ENCODE data around the gene FRY. TPM values are rescaled to one million over a fixed set of nuclear protein-coding genes. Genes with fewer than 3 reads are reported as not detected.

FRY gene
- total RNA-seq, 1 experiment from 2014 or later: 11.7 TPM

- DNase-seq (ENCODE audit: extremely low read depth, low read depth): no peak
These were observed 217.2 kb downstream of the FRY start for GRCh38 chr13:32248801-32249200.

- no peak for DNase-seq (ENCODE audit: extremely low read depth, low read depth)
These were observed 221.4 kb downstream of the FRY start for GRCh38 chr13:32252812-32253438.

- no peak for DNase-seq (ENCODE audit: extremely low read depth, low read depth)
These were observed 222.4 kb downstream of the FRY start for GRCh38 chr13:32253911-32254399.

GRCh38 chr13:32254416-32254815 is 222.8 kb downstream of the FRY start:
- no peak for DNase-seq (ENCODE audit: extremely low read depth, low read depth)

GRCh38 chr13:32254916-32255723 is 223.5 kb downstream of the FRY start:
- DNase-seq (ENCODE audit: extremely low read depth, low read depth): no peak

- peak; percentile 8 for DNase-seq (ENCODE audit: extremely low read depth, low read depth)
These were observed 224.1 kb downstream of the FRY start for GRCh38 chr13:32255724-32256109.

- DNase-seq (ENCODE audit: extremely low read depth, low read depth): no peak
These were observed 224.7 kb downstream of the FRY start for GRCh38 chr13:32256243-32256642.

- no peak for DNase-seq (ENCODE audit: extremely low read depth, low read depth)
These were observed 226.1 kb downstream of the FRY start for GRCh38 chr13:32257649-32258048.

GRCh38 chr13:32259116-32259515 is 227.5 kb downstream of the FRY start:
- no peak for DNase-seq (ENCODE audit: extremely low read depth, low read depth)

GRCh38 chr13:32261567-32261966 is 230.0 kb downstream of the FRY start:
- no peak for DNase-seq (ENCODE audit: extremely low read depth, low read depth)

- DNase-seq (ENCODE audit: extremely low read depth, low read depth): no peak
These were observed 230.6 kb downstream of the FRY start for GRCh38 chr13:32262165-32262564.

GRCh38 chr13:32262619-32263018 is 231.0 kb downstream of the FRY start:
- no peak for DNase-seq (ENCODE audit: extremely low read depth, low read depth)

GRCh38 chr13:32264407-32264806 is 232.8 kb downstream of the FRY start:
- DNase-seq (ENCODE audit: extremely low read depth, low read depth): no peak

GRCh38 chr13:32265726-32266125 is 234.2 kb downstream of the FRY start:
- DNase-seq (ENCODE audit: extremely low read depth, low read depth): no peak

- no peak for DNase-seq (ENCODE audit: extremely low read depth, low read depth)
These were observed 234.6 kb downstream of the FRY start for GRCh38 chr13:32266130-32266529.

- DNase-seq (ENCODE audit: extremely low read depth, low read depth): no peak
These were observed 236.4 kb downstream of the FRY start for GRCh38 chr13:32267836-32268439.

- peak; percentile 20 for DNase-seq (ENCODE audit: extremely low read depth, low read depth)
These were observed 240.6 kb downstream of the FRY start for GRCh38 chr13:32272021-32272683.

- no peak for DNase-seq (ENCODE audit: extremely low read depth, low read depth)
These were observed 246.3 kb downstream of the FRY start for GRCh38 chr13:32277839-32278238.

GRCh38 chr13:32278426-32278825 is 246.9 kb downstream of the FRY start:
- DNase-seq (ENCODE audit: extremely low read depth, low read depth): no peak

- DNase-seq (ENCODE audit: extremely low read depth, low read depth): no peak
These were observed 249.5 kb downstream of the FRY start for GRCh38 chr13:32281096-32281495.

- DNase-seq (ENCODE audit: extremely low read depth, low read depth): no peak
These were observed 250.6 kb downstream of the FRY start for GRCh38 chr13:32282096-32282711.
